ENCODE data around the gene SRRM1. TPM values are rescaled to one million over a fixed set of nuclear protein-coding genes. Genes with fewer than 3 reads are reported as not detected.

SRRM1 gene
- total and polyA plus RNA-seq, 9 of the 15 experiments (the other 6 are each of a cell fraction or from before 2014, with no cell fraction given) = 54.5 to 268 (median 115) TPM

- TF ChIP-seq ZBTB11 (CRISPR knock-in tag; IDR thresholded peaks at IDR 0.05) = peak in 2 of 3 experiments; percentile 75 to 94; a peak in 4 of 6 replicates
- TF ChIP-seq POLR2AphosphoS5 (IDR thresholded peaks at IDR 0.05; ENCODE audit: control insufficient read depth, insufficient read depth, low read depth, low read length) = no peak
- TF ChIP-seq ERF (CRISPR knock-in tag; IDR thresholded peaks at IDR 0.05) = peak; percentile 88; the same call in 1 of the 2 replicates
- peak; percentile 53 for TF ChIP-seq PHF20 (IDR thresholded peaks at IDR 0.05; ENCODE audit: partially characterized antibody)
- TF ChIP-seq CBFA2T3 (IDR thresholded peaks at IDR 0.05) = no peak
- peak; percentile 87 for TF ChIP-seq ZBTB40 (IDR thresholded peaks at IDR 0.05)
- TF ChIP-seq ZBTB40 (CRISPR knock-in tag; IDR thresholded peaks at IDR 0.05) = no peak
Measured at GRCh38 chr1:24695202-24695974, 52.3 kb downstream of the SRRM1 start (continued).
